IgD-negative memory B cell (primary cell): ENCODE data around the gene STK16. TPM values are rescaled to one million over a fixed set of nuclear protein-coding genes. Genes with fewer than 3 reads are reported as not detected.
"Not testable (repeated sequence)": the region's sequence is repeated elsewhere in the genome, so short reads cannot be mapped to it uniquely, and the experiment has no call there.

Source experiments
- H3K27ac Mint-ChIP-seq, 3 donors: one replicate each; pipeline ENCODE4 v1.8.0; 2020 to 2022; ENCODE audit warnings: mild to moderate bottlenecking in 3 of 3, mixed read lengths in 3 of 3, moderate library complexity in 1 of 3
- H3K27me3 Mint-ChIP-seq: one replicate; pipeline ENCODE4 v1.8.0; 2021; ENCODE audit warnings: mixed read lengths
- H3K36me3 Mint-ChIP-seq: one replicate; pipeline ENCODE4 v1.8.0; 2020; ENCODE audit warnings: mild to moderate bottlenecking, mixed read lengths
- H3K4me1 Mint-ChIP-seq, 3 donors: one replicate each; pipeline ENCODE4 v1.8.0; 2020 to 2022; ENCODE audit warnings: mixed read lengths in 3 of 3, mild to moderate bottlenecking in 1 of 3
- H3K4me3 Mint-ChIP-seq, 4 donors: one replicate each; pipeline ENCODE4 v1.8.0; 2020 to 2022; ENCODE audit warnings: mild to moderate bottlenecking in 4 of 4, mixed read lengths in 4 of 4, moderate library complexity in 3 of 4
- H3K9me3 Mint-ChIP-seq, 3 donors: one replicate each; pipeline ENCODE4 v1.8.0; 2020 to 2021; ENCODE audit warnings: mixed read lengths in 3 of 3, mild to moderate bottlenecking in 1 of 3
- polyA plus RNA-seq: library from polyadenylated mRNA; unstranded; fragments of 300-500 nt; fragmentation: Illumina TruSeq; gene quantifications from one replicate; pipeline ENCODE4 v1.2.3, GENCODE V29; 2021

STK16 gene
- polyA plus RNA-seq, 1 donor from 2014 or later = 17.9 TPM

GRCh38 chr2:219279916-219280516 is 34.7 kb downstream of the STK16 start:
- no peaks in the 10 kb centered on the region for H3K9me3 Mint-ChIP-seq
- H3K36me3 Mint-ChIP-seq = peaks cover 5% of the 10 kb centered on the region
- peaks cover 25 to 39% (median 28%) of the 10 kb centered on the region in 3 donors for H3K4me1 Mint-ChIP-seq
- H3K4me3 Mint-ChIP-seq = peak overlapping the region; percentile 92 to 99 (median 98)
- no peaks in the 10 kb centered on the region for H3K27me3 Mint-ChIP-seq
- peak overlapping the region; percentile 99 to 100 (median 99) for H3K27ac Mint-ChIP-seq

GRCh38 chr2:219280651-219281050 is 35.4 kb downstream of the STK16 start:
- H3K9me3 Mint-ChIP-seq = no peaks in the 10 kb centered on the region
- H3K27ac Mint-ChIP-seq = peak overlapping the region; percentile 53 to 100 (median 99)
- H3K4me1 Mint-ChIP-seq = peaks cover 24 to 38% (median 28%) of the 10 kb centered on the region in 3 donors
- H3K4me3 Mint-ChIP-seq = peak overlapping the region; percentile 64 to 99 (median 90)
- no peaks in the 10 kb centered on the region for H3K27me3 Mint-ChIP-seq
- peaks cover 5% of the 10 kb centered on the region for H3K36me3 Mint-ChIP-seq

- Mint-ChIP-seq H3K36me3 (peaks cover 5% of the 10 kb centered on the region), H3K4me3 (peak overlapping the region in 1 of 4 donors; percentile 64), H3K27me3 (no peaks in the 10 kb centered on the region), H3K9me3 (no peaks in the 10 kb centered on the region), H3K4me1 (peaks cover 20 to 36% (median 28%) of the 10 kb centered on the region in 3 donors), H3K27ac (peak overlapping the region in 2 of 3 donors; percentile 95 to 99)
Measured at GRCh38 chr2:219281588-219281987, 36.3 kb downstream of the STK16 start.

- H3K27me3 Mint-ChIP-seq = no peaks in the 10 kb centered on the region
- peak overlapping the region in 2 of 3 donors; percentile 78 to 89 for H3K27ac Mint-ChIP-seq
- H3K36me3 Mint-ChIP-seq = peaks cover 5% of the 10 kb centered on the region
- peak overlapping the region in 1 of 4 donors; percentile 74 for H3K4me3 Mint-ChIP-seq
- H3K9me3 Mint-ChIP-seq = no peaks in the 10 kb centered on the region
- H3K4me1 Mint-ChIP-seq = peaks cover 16 to 30% (median 23%) of the 10 kb centered on the region in 3 donors
Measured at GRCh38 chr2:219282375-219282774, 37.1 kb downstream of the STK16 start.

- no peaks in the 10 kb centered on the region for H3K27me3 Mint-ChIP-seq
- H3K27ac Mint-ChIP-seq = peak overlapping the region; percentile 78 to 89 (median 78)
- no peaks in the 10 kb centered on the region for H3K9me3 Mint-ChIP-seq
- peaks cover 5% of the 10 kb centered on the region for H3K36me3 Mint-ChIP-seq
- peak overlapping the region in 1 of 4 donors; percentile 74 for H3K4me3 Mint-ChIP-seq
- peaks cover 12 to 23% (median 16%) of the 10 kb centered on the region in 3 donors for H3K4me1 Mint-ChIP-seq
Measured at GRCh38 chr2:219282943-219283581, 37.8 kb downstream of the STK16 start.

GRCh38 chr2:219284501-219285372 is 39.5 kb downstream of the STK16 start:
- H3K36me3 Mint-ChIP-seq = peaks cover 5% of the 10 kb centered on the region
- H3K27ac Mint-ChIP-seq = no peak overlapping the region
- no peaks in the 10 kb centered on the region for H3K27me3 Mint-ChIP-seq
- H3K4me1 Mint-ChIP-seq = peaks cover 7 to 15% (median 7%) of the 10 kb centered on the region in 3 donors
- no peaks in the 10 kb centered on the region for H3K9me3 Mint-ChIP-seq
- no peak overlapping the region for H3K4me3 Mint-ChIP-seq

- no peak overlapping the region for H3K4me3 Mint-ChIP-seq
- H3K27ac Mint-ChIP-seq = no peak overlapping the region
- no peaks in the 10 kb centered on the region for H3K9me3 Mint-ChIP-seq
- H3K4me1 Mint-ChIP-seq = peaks cover 4 to 9% (median 5%) of the 10 kb centered on the region in 3 donors
- H3K27me3 Mint-ChIP-seq = no peaks in the 10 kb centered on the region
- H3K36me3 Mint-ChIP-seq = peaks cover 5% of the 10 kb centered on the region
Measured at GRCh38 chr2:219285373-219285735, 40.1 kb downstream of the STK16 start.

GRCh38 chr2:219285894-219286425 is 40.7 kb downstream of the STK16 start:
- H3K36me3 Mint-ChIP-seq = peaks cover 5% of the 10 kb centered on the region

GRCh38 chr2:219286436-219287115 is 41.3 kb downstream of the STK16 start:
- H3K4me3 Mint-ChIP-seq = peak overlapping the region in 1 of 4 donors; percentile 23
- H3K4me1 Mint-ChIP-seq = peaks cover 0 to 5% (median 0%) of the 10 kb centered on the region in 3 donors
- peaks cover 5% of the 10 kb centered on the region for H3K36me3 Mint-ChIP-seq
- peak overlapping the region in 1 of 3 donors; percentile 40 for H3K27ac Mint-ChIP-seq
- H3K9me3 Mint-ChIP-seq = no peaks in the 10 kb centered on the region
- no peaks in the 10 kb centered on the region for H3K27me3 Mint-ChIP-seq

More at GRCh38 chr2:219285894-219286425, 40.7 kb downstream of the STK16 start:
- H3K4me3 Mint-ChIP-seq = no peak overlapping the region
- no peaks in the 10 kb centered on the region for H3K27me3 Mint-ChIP-seq
- H3K4me1 Mint-ChIP-seq = peaks cover 0 to 5% (median 3%) of the 10 kb centered on the region in 3 donors
- no peak overlapping the region for H3K27ac Mint-ChIP-seq
- no peaks in the 10 kb centered on the region for H3K9me3 Mint-ChIP-seq

GRCh38 chr2:219287116-219287440 is 41.8 kb downstream of the STK16 start:
- not testable (repeated sequence) for H3K4me1 Mint-ChIP-seq, H3K36me3 Mint-ChIP-seq, H3K9me3 Mint-ChIP-seq, H3K27me3 Mint-ChIP-seq
- peak overlapping the region in 1 of 3 donors; percentile 40 for H3K27ac Mint-ChIP-seq
- peak overlapping the region in 1 of 4 donors; percentile 23 for H3K4me3 Mint-ChIP-seq

- no peak overlapping the region for H3K4me3 Mint-ChIP-seq
- no peaks in the 10 kb centered on the region for H3K9me3 Mint-ChIP-seq
- no peaks in the 10 kb centered on the region for H3K27me3 Mint-ChIP-seq
- H3K4me1 Mint-ChIP-seq = peaks cover 0 to 5% (median 0%) of the 10 kb centered on the region in 3 donors
- H3K27ac Mint-ChIP-seq = peak overlapping the region in 1 of 3 donors; percentile 64
- H3K36me3 Mint-ChIP-seq = peaks cover 5% of the 10 kb centered on the region
Measured at GRCh38 chr2:219287580-219288265, 42.4 kb downstream of the STK16 start.

- Mint-ChIP-seq H3K27me3 (no peaks in the 10 kb centered on the region), H3K36me3 (no peaks in the 10 kb centered on the region), H3K4me3 (no peak overlapping the region), H3K9me3 (no peaks in the 10 kb centered on the region), H3K4me1 (peaks cover 0 to 4% (median 2%) of the 10 kb centered on the region in 3 donors), H3K27ac (no peak overlapping the region)
Measured at GRCh38 chr2:219289195-219289536, 43.9 kb downstream of the STK16 start.

GRCh38 chr2:219289537-219290361 is 44.5 kb downstream of the STK16 start:
- Mint-ChIP-seq H3K4me1 (peaks cover 0 to 5% (median 2%) of the 10 kb centered on the region in 3 donors), H3K27ac (no peak overlapping the region), H3K4me3 (no peak overlapping the region), H3K36me3 (no peaks in the 10 kb centered on the region), H3K27me3 (no peaks in the 10 kb centered on the region), H3K9me3 (no peaks in the 10 kb centered on the region)
